H9 (cell line): ENCODE measurements around the gene IL20RA. TPM values are rescaled to one million over a fixed set of nuclear protein-coding genes. Genes with fewer than 3 reads are reported as not detected.

ENCODE experiments used
- DNase-seq: peaks from one replicate; pipeline ENCODE4 v3.0.0-alpha.2; 2017
- H2AFZ ChIP-seq: one replicate; pipeline ENCODE4 v1.6.1; 2013; ENCODE audit warnings: mild to moderate bottlenecking, low read length, control low read depth, moderate library complexity
- H2AK5ac ChIP-seq: 2 replicates; pipeline ENCODE4 v1.6.1; 2013; ENCODE audit warnings: low read length, control low read depth, mixed read lengths; ENCODE audit not compliant: insufficient read length
- H2BK120ac ChIP-seq: one replicate; pipeline ENCODE4 v1.6.1; 2013; ENCODE audit warnings: low read depth, mild to moderate bottlenecking, low read length, control low read depth, inconsistent platforms; ENCODE audit not compliant: poor library complexity, severe bottlenecking
- H2BK12ac ChIP-seq: 2 replicates; pipeline ENCODE4 v1.6.1; 2013; ENCODE audit warnings: low read length, control low read depth, mixed read lengths, low read depth; ENCODE audit not compliant: insufficient read length
- H2BK15ac ChIP-seq: 2 replicates; pipeline ENCODE4 v1.6.1; 2013; ENCODE audit warnings: low read depth, low read length, control low read depth
- H2BK20ac ChIP-seq: one replicate; pipeline ENCODE4 v1.6.1; 2013; ENCODE audit warnings: low read depth, mild to moderate bottlenecking, low read length, control low read depth, inconsistent platforms; ENCODE audit not compliant: poor library complexity, severe bottlenecking
- H2BK5ac ChIP-seq: 2 replicates; pipeline ENCODE4 v1.6.1; 2013; ENCODE audit warnings: low read length, control low read depth, mixed read lengths; ENCODE audit not compliant: insufficient read length
- H3K14ac ChIP-seq: 2 replicates; pipeline ENCODE4 v1.6.1; 2013; ENCODE audit warnings: low read length, control low read depth; ENCODE audit not compliant: insufficient read depth
- H3K18ac ChIP-seq: 2 replicates; pipeline ENCODE4 v1.6.1; 2013; ENCODE audit warnings: low read depth, mild to moderate bottlenecking, mixed read lengths, low read length, control low read depth; ENCODE audit not compliant: insufficient read length
- H3K23ac ChIP-seq: 2 replicates; pipeline ENCODE4 v1.6.1; 2013; ENCODE audit warnings: low read length, control low read depth, mixed read lengths, low read depth; ENCODE audit not compliant: insufficient read length
- H3K23me2 ChIP-seq: 2 replicates; pipeline ENCODE4 v1.6.1; 2013; ENCODE audit warnings: low read depth, mild to moderate bottlenecking, mixed read lengths, low read length, control low read depth; ENCODE audit not compliant: insufficient read length, poor library complexity, severe bottlenecking
- H3K27ac ChIP-seq: 2 replicates; pipeline ENCODE4 v1.5.1; 2013; ENCODE audit warnings: low read length, control low read depth, mixed read lengths, low read depth; ENCODE audit not compliant: insufficient read length
- H3K27me3 ChIP-seq: 2 replicates; pipeline ENCODE4 v1.6.1; 2013; ENCODE audit warnings: low read length, control low read depth, inconsistent platforms; ENCODE audit not compliant: insufficient read depth
- H3K4ac ChIP-seq: 2 replicates; pipeline ENCODE4 v1.6.1; 2013; ENCODE audit warnings: low read depth, mild to moderate bottlenecking, control low read depth, inconsistent platforms, low read length, moderate library complexity
- H3K4me1 ChIP-seq: 2 replicates; pipeline ENCODE4 v1.6.1; 2013; ENCODE audit warnings: low read length, control low read depth, inconsistent platforms; ENCODE audit not compliant: insufficient read depth
- H3K4me2 ChIP-seq: 2 replicates; pipeline ENCODE4 v1.6.1; 2013; ENCODE audit warnings: low read length, control low read depth, mixed read lengths; ENCODE audit not compliant: insufficient read length, insufficient read depth
- H3K56ac ChIP-seq: 2 replicates; pipeline ENCODE4 v1.6.1; 2013; ENCODE audit warnings: low read depth, mild to moderate bottlenecking, mixed read lengths, low read length, control low read depth; ENCODE audit not compliant: insufficient read length
- H3K79me1 ChIP-seq: 2 replicates; pipeline ENCODE4 v1.6.1; 2013; ENCODE audit warnings: low read depth, mild to moderate bottlenecking, moderate library complexity, low read length, control low read depth, inconsistent platforms; ENCODE audit not compliant: insufficient read depth, poor library complexity, severe bottlenecking
- H3K79me2 ChIP-seq: 2 replicates; pipeline ENCODE4 v1.6.1; 2013; ENCODE audit warnings: low read length, control low read depth, inconsistent platforms; ENCODE audit not compliant: insufficient read depth
- H3K9ac ChIP-seq: 2 replicates; pipeline ENCODE4 v1.6.1; 2013; ENCODE audit warnings: low read length, control low read depth, mixed read lengths; ENCODE audit not compliant: insufficient read length; ENCODE audit errors: extremely low read depth
- H3K9me3 ChIP-seq: one replicate; pipeline ENCODE4 v1.6.1; 2013; ENCODE audit warnings: low read depth, low read length, inconsistent platforms; ENCODE audit not compliant: control insufficient read depth
- H3T11ph ChIP-seq: one replicate; pipeline ENCODE4 v1.6.1; 2013; ENCODE audit warnings: mild to moderate bottlenecking, low read length, control low read depth, inconsistent platforms
- H4K20me1 ChIP-seq: one replicate; pipeline ENCODE4 v1.6.1; 2013; ENCODE audit not compliant: control insufficient read depth, insufficient read length, insufficient read depth
- H4K5ac ChIP-seq: 2 replicates; pipeline ENCODE4 v1.6.1; 2013; ENCODE audit warnings: low read depth, mild to moderate bottlenecking, mixed read lengths, low read length, control low read depth; ENCODE audit not compliant: insufficient read length
- H4K8ac ChIP-seq: replicated peaks from 2 replicates; pipeline ENCODE4 v1.6.1; 2013; ENCODE audit warnings: low read length, control low read depth, mixed read lengths, low read depth; ENCODE audit not compliant: insufficient read length
- H4K91ac ChIP-seq: 2 replicates; pipeline ENCODE4 v1.6.1; 2013; ENCODE audit warnings: low read depth, mild to moderate bottlenecking, moderate library complexity, mixed read lengths, low read length, control low read depth; ENCODE audit not compliant: insufficient read length
- H3K27ac Mint-ChIP-seq, 3 experiments: 2 replicates in 2 of 3; 3 replicates in 1 of 3; pipeline ENCODE4 v1.8.0; 2020 to 2021; ENCODE audit warnings: mixed read lengths in 3 of 3, mild to moderate bottlenecking in 1 of 3, moderate library complexity in 1 of 3
- H3K27me3 Mint-ChIP-seq: 2 replicates; pipeline ENCODE4 v1.8.0; 2021; ENCODE audit warnings: low read depth, mild to moderate bottlenecking, moderate library complexity, mixed read lengths
- H3K36me3 Mint-ChIP-seq, 3 experiments: 2 replicates in 2 of 3; 3 replicates in 1 of 3; pipeline ENCODE4 v1.8.0; 2020 to 2021; ENCODE audit warnings: low read depth in 3 of 3, mixed read lengths in 3 of 3; ENCODE audit not compliant: insufficient read depth in 1 of 3
- H3K4me1 Mint-ChIP-seq, 2 experiments: 2 replicates each; pipeline ENCODE4 v1.8.0; 2020; ENCODE audit warnings: mixed read lengths in 2 of 2
- H3K4me3 Mint-ChIP-seq, 2 experiments: 2 replicates in 1 of 2; 3 replicates in 1 of 2; pipeline ENCODE4 v1.8.0; 2020 to 2021; ENCODE audit warnings: mild to moderate bottlenecking in 2 of 2, mixed read lengths in 2 of 2, moderate library complexity in 1 of 2
- H3K9me3 Mint-ChIP-seq, 2 experiments: 2 replicates in 1 of 2; 3 replicates in 1 of 2; pipeline ENCODE4 v1.8.0; 2020; ENCODE audit warnings: mild to moderate bottlenecking in 2 of 2, mixed read lengths in 2 of 2, moderate library complexity in 1 of 2
- CTCF ChIP-seq: fragments of 200-600 bp; sonication (generic); conservative IDR thresholded peaks from 3 replicates; pipeline ENCODE4 v1.8.0; 2021; ENCODE audit warnings: antibody characterized with exemption, mild to moderate bottlenecking
- WGBS: extraction: QIAGEN DNeasy Blood & Tissue Kit; methylation state at CpG from one replicate; pipeline ENCODE4 v1.1.7; 2013; ENCODE audit warnings: missing lambda C conversion rate, low lambda C conversion rate, mixed read lengths; ENCODE audit not compliant: insufficient read length; ENCODE audit errors: extremely low coverage; 5-methylcytosine and 5-hydroxymethylcytosine counted together
- total RNA-seq: library from RNA; stranded (reverse); gene quantifications from 2 replicates; pipeline ENCODE4 v1.2.1, GENCODE V29; 2021

The IL20RA gene
- total RNA-seq, 1 experiment from 2014 or later, result 0.74 TPM

- Histone ChIP-seq H2AK5ac (no peak overlapping the region), H2AFZ (no peak overlapping the region), H3K18ac (no peak overlapping the region), H3K23me2 (no peaks in the 10 kb centered on the region), H3K79me1 (no peaks in the 10 kb centered on the region), H3K27ac (no peak overlapping the region), H2BK20ac (no peak overlapping the region), H2BK12ac (no peak overlapping the region), H3K4ac (no peak overlapping the region), H2BK120ac (no peak overlapping the region), H2BK15ac (no peak overlapping the region), H3K27me3 (no peaks in the 10 kb centered on the region), H4K91ac (no peak overlapping the region), H2BK5ac (no peak overlapping the region), H3K56ac (no peak overlapping the region), H3K4me1 (no peaks in the 10 kb centered on the region), H3K9ac (no peak overlapping the region), H3K9me3 (no peaks in the 10 kb centered on the region), H3K79me2 (no peaks in the 10 kb centered on the region), H4K5ac (no peak overlapping the region), H3T11ph (no peak overlapping the region), H4K8ac (no peak overlapping the region), H3K4me2 (no peak overlapping the region), H3K14ac (no peak overlapping the region), H3K23ac (no peak overlapping the region), H4K20me1 (no peaks in the 10 kb centered on the region)
- Mint-ChIP-seq H3K9me3 (peaks cover 0 to 11% of the 10 kb centered on the region in 2 experiments; a peak in 2 of 5 replicates), H3K36me3 (peaks cover 0 to 9% (median 0%) of the 10 kb centered on the region in 3 experiments; a peak in 4 of 7 replicates), H3K4me1 (peaks cover 0 to 5% of the 10 kb centered on the region in 2 experiments; a peak in 1 of 4 replicates), H3K4me3 (no peak overlapping the region), H3K27me3 (no peaks in the 10 kb centered on the region), H3K27ac (no peak overlapping the region)
- TF ChIP-seq CTCF, result no peak
- DNase-seq, result no peak
- no CpG with 5 or more reads among the region's 4 CpGs for WGBS
Measured at GRCh38 chr6:137015943-137016342, 28.8 kb downstream of the IL20RA start.
